ENCODE results near the gene ZNF284. TPM values are rescaled to one million over a fixed set of nuclear protein-coding genes. Genes with fewer than 3 reads are reported as not detected.

The ZNF284 gene
- total RNA-seq, 5 donors from 2014 or later (not counting 1 experiment from before 2014, with no cell fraction given) = 2.6 to 5.9 (median 4.9) TPM

DNA sequence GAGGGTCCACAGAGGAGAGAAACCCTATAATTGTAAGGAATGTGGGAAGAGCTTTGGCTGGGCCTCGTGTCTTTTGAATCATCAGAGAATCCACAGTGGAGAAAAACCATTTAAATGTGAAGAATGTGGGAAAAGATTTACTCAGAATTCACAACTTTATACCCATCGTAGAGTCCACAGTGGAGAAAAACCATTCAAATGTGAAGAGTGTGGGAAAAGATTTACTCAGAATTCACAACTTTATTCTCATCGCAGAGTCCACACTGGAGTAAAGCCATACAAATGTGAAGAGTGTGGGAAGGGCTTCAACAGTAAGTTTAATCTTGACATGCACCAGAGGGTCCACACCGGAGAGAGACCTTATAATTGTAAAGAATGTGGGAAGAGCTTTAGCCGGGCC lies 60.0 kb downstream of the ZNF284 start:
- H3K27me3 ChIP-seq (replicated peaks in 1 of 2; ENCODE audit: control insufficient read depth in 2 of 2, extremely low read depth in 1 of 2, insufficient read depth in 2 of 2, low read length in 1 of 2) = no peaks in the 10 kb centered on the region
- H3K4me1 ChIP-seq (ENCODE audit: control insufficient read depth in 1 of 2, extremely low read depth in 1 of 2, insufficient read depth in 2 of 2, low read length in 2 of 2) = no peaks in the 10 kb centered on the region
- H3K9me3 Mint-ChIP-seq = peaks cover 12 to 34% (median 34%) of the 10 kb centered on the region in 3 donors
- H3K36me3 ChIP-seq (ENCODE audit: control insufficient read depth in 2 of 2, extremely low read depth in 1 of 2, insufficient read depth in 1 of 2, low read length in 1 of 2) = peaks cover 17 to 26% of the 10 kb centered on the region in 2 donors
- no peak for ATAC-seq (replicated peaks in 1 of 4)
- H3K4me1 Mint-ChIP-seq = no peaks in the 10 kb centered on the region
- peaks cover 17% of the 10 kb centered on the region for H3K36me3 Mint-ChIP-seq
- H3K27ac Mint-ChIP-seq = no peak overlapping the region
- POLR2A ChIA-PET = no interaction called here
- no peak overlapping the region for H3K27ac ChIP-seq (ENCODE audit: low read length)
- H3K4me3 ChIP-seq (ENCODE audit: control insufficient read depth in 1 of 2, extremely low read depth in 1 of 2, low read length in 1 of 2) = no peak overlapping the region
- no peak for DNase-seq
- CTCF ChIA-PET = no interaction called here
- 100% methylated on average over 1 of the region's 5 CpGs for WGBS (ENCODE audit: insufficient coverage)
- no peak overlapping the region for H3K4me3 Mint-ChIP-seq
- peaks cover 16% of the 10 kb centered on the region for H3K9me3 ChIP-seq
- no peaks in the 10 kb centered on the region for H3K27me3 Mint-ChIP-seq

Other genes with a start within 250 kb of the ZNF284 start
- 10 to 100 TPM in 3 of 5 donors, 1 to 10 TPM in 2; 5.4 to 19.0 (median 12.7) TPM for gene ZNF283, start 244.8 kb upstream of the ZNF284 start, total RNA-seq
- gene ZNF404, start 188.2 kb upstream of the ZNF284 start, total RNA-seq = 1 to 10 TPM; 1.1 to 3.0 (median 2.4) TPM
- gene ZNF45, start 136.9 kb upstream of the ZNF284 start, total RNA-seq = 10 to 100 TPM; 12.7 to 22.2 (median 19.2) TPM
- 1 to 10 TPM in 4 of 5 donors, under 1 TPM in 1; 0.77 to 3.0 (median 1.6) TPM for gene ZNF221, start 120.9 kb upstream of the ZNF284 start, total RNA-seq
- 10 to 100 TPM in 3 of 5 donors, 1 to 10 TPM in 2; 4.6 to 12.4 (median 11.3) TPM for gene ZNF155, start 88.0 kb upstream of the ZNF284 start, total RNA-seq
- 1 to 10 TPM; 2.7 to 9.5 (median 8.1) TPM for gene ZNF230, start 69.2 kb upstream of the ZNF284 start, total RNA-seq
- gene ZNF222, start 46.8 kb upstream of the ZNF284 start, total RNA-seq = 1 to 10 TPM; 3.6 to 7.4 (median 5.0) TPM
- gene ZNF223, start 20.1 kb upstream of the ZNF284 start, total RNA-seq = 1 to 10 TPM; 2.5 to 6.8 (median 5.9) TPM
- 10 to 100 TPM; 42.2 to 72.3 (median 71.2) TPM for gene ZNF224, start 22.2 kb downstream of the ZNF284 start, total RNA-seq
- gene ZNF225, start 41.2 kb downstream of the ZNF284 start, total RNA-seq = 10 to 100 TPM in 1 of 5 donors, 1 to 10 TPM in 4; 1.6 to 10.6 (median 9.8) TPM
- 10 to 100 TPM in 3 of 5 donors, 1 to 10 TPM in 2; 3.3 to 21.5 (median 18.6) TPM for gene ZNF234, start 69.4 kb downstream of the ZNF284 start, total RNA-seq
- gene ZNF226, start 92.9 kb downstream of the ZNF284 start, total RNA-seq = 10 to 100 TPM; 12.3 to 42.0 (median 38.0) TPM
- 10 to 100 TPM; 17.6 to 45.5 (median 43.9) TPM for gene ZNF227, start 140.4 kb downstream of the ZNF284 start, total RNA-seq
- gene ZNF233, start 187.7 kb downstream of the ZNF284 start, total RNA-seq = 1 to 10 TPM in 1 of 5 donors, under 1 TPM in 4; 0.16 to 1.2 (median 0.25) TPM
- gene ZNF235, start 232.9 kb downstream of the ZNF284 start, total RNA-seq = 10 to 100 TPM in 3 of 5 donors, 1 to 10 TPM in 2; 5.9 to 14.2 (median 11.4) TPM

Measured in T-cell (primary cell).